ENCODE data around the gene C19orf25. TPM values are rescaled to one million over a fixed set of nuclear protein-coding genes. Genes with fewer than 3 reads are reported as not detected.

Gene C19orf25
- polyA plus RNA-seq, 1 donor from 2014 or later, result 80.2 TPM

DNA sequence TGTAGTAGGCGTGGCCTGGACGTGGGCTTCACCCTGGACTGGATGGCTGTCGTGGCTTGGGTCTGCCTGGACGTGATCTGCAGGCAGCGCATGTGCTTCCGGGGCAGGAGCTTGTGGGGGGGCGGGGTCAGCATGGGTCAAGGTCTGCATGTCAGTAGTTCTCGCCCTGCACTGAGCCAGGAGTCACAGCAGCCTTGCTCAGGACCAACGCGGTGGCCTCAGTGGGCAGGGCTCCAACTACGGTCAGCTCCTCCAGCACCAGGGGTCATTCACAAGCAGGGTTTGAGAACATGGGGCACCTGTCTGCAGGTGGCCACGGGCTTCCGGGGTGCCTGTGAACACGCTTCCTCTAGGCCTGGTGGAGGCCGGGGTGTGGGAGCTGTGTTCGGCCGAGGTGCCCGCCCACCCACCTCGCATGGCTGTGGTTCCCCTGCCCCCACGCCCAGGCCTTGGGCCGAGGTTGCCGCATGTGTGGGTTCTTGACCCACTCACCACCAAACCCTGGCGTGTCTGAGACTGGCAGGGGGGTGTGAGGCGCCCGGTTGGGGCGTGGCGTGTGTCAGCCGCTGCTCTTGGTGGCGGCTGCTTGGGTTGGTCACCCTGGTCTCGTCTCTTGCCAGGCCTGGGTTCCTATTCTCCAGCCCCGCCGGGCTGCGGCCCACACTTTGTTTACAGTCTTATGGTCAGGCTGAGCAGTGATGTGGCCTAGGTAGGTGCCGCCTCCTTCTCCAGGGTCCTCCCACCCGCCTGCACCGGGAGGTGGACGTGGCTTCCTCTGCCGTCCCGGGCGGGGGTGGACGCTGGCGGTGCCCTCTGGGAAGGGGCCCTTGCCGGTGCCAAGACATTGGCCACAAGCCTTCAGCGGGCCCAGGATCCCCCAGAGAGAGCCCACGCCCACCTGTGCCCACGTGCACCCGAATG lies 45.6 kb downstream of the C19orf25 start:
- Histone ChIP-seq H3K4me3 (ENCODE audit: low read length) (no peak overlapping the region), H3K4me2 (ENCODE audit: low read length) (no peak overlapping the region), H3K9me3 (ENCODE audit: low read length) (no peaks in the 10 kb centered on the region), H3K27ac (ENCODE audit: low read length) (no peak overlapping the region), H4K20me1 (ENCODE audit: insufficient read depth) (no peaks in the 10 kb centered on the region), H2AFZ (ENCODE audit: low read depth, low read length) (no peak overlapping the region), H3K79me2 (replicated peaks; ENCODE audit: insufficient read depth, low read length) (no peaks in the 10 kb centered on the region), H3K9ac (ENCODE audit: low read length) (no peak overlapping the region), H3K36me3 (ENCODE audit: insufficient read depth, low read length) (no peaks in the 10 kb centered on the region), H3K27me3 (ENCODE audit: insufficient read depth, low read depth, low read length) (no peaks in the 10 kb centered on the region), H3F3A (ENCODE audit: insufficient read depth, low read length, poor library complexity, severe bottlenecking) (peaks cover 4% of the 10 kb centered on the region), H3K9me2 (ENCODE audit: insufficient read depth, low read length) (no peaks in the 10 kb centered on the region)
- TF ChIP-seq TAF1 (IDR thresholded peaks at IDR 0.05; ENCODE audit: low read depth) (no peak), SMC3 (conservative IDR thresholded peaks at IDR 0.05; ENCODE audit: poor library complexity) (no peak), POLR2AphosphoS5 (IDR thresholded peaks at IDR 0.05) (no peak), RAD21 (conservative IDR thresholded peaks at IDR 0.05) (no peak), EP300 (conservative IDR thresholded peaks at IDR 0.05; ENCODE audit: poor library complexity, severe bottlenecking) (no peak), MXI1 (conservative IDR thresholded peaks at IDR 0.05; ENCODE audit: poor library complexity, severe bottlenecking) (no peak), EZH2 (IDR thresholded peaks at IDR 0.05; ENCODE audit: borderline replicate concordance, insufficient read depth, low read length, poor library complexity, severe bottlenecking) (no peak)
- TF ChIP-seq, protein P1, sequence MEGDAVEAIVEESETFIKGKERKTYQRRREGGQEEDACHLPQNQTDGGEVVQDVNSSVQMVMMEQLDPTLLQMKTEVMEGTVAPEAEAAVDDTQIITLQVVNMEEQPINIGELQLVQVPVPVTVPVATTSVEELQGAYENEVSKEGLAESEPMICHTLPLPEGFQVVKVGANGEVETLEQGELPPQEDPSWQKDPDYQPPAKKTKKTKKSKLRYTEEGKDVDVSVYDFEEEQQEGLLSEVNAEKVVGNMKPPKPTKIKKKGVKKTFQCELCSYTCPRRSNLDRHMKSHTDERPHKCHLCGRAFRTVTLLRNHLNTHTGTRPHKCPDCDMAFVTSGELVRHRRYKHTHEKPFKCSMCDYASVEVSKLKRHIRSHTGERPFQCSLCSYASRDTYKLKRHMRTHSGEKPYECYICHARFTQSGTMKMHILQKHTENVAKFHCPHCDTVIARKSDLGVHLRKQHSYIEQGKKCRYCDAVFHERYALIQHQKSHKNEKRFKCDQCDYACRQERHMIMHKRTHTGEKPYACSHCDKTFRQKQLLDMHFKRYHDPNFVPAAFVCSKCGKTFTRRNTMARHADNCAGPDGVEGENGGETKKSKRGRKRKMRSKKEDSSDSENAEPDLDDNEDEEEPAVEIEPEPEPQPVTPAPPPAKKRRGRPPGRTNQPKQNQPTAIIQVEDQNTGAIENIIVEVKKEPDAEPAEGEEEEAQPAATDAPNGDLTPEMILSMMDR (IDR thresholded peaks at IDR 0.05; ENCODE audit: poor library complexity, severe bottlenecking), result no peak
- TF ChIP-seq, protein P2, sequence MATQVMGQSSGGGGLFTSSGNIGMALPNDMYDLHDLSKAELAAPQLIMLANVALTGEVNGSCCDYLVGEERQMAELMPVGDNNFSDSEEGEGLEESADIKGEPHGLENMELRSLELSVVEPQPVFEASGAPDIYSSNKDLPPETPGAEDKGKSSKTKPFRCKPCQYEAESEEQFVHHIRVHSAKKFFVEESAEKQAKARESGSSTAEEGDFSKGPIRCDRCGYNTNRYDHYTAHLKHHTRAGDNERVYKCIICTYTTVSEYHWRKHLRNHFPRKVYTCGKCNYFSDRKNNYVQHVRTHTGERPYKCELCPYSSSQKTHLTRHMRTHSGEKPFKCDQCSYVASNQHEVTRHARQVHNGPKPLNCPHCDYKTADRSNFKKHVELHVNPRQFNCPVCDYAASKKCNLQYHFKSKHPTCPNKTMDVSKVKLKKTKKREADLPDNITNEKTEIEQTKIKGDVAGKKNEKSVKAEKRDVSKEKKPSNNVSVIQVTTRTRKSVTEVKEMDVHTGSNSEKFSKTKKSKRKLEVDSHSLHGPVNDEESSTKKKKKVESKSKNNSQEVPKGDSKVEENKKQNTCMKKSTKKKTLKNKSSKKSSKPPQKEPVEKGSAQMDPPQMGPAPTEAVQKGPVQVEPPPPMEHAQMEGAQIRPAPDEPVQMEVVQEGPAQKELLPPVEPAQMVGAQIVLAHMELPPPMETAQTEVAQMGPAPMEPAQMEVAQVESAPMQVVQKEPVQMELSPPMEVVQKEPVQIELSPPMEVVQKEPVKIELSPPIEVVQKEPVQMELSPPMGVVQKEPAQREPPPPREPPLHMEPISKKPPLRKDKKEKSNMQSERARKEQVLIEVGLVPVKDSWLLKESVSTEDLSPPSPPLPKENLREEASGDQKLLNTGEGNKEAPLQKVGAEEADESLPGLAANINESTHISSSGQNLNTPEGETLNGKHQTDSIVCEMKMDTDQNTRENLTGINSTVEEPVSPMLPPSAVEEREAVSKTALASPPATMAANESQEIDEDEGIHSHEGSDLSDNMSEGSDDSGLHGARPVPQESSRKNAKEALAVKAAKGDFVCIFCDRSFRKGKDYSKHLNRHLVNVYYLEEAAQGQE (IDR thresholded peaks at IDR 0.05; ENCODE audit: borderline replicate concordance), result no peak

DNA sequence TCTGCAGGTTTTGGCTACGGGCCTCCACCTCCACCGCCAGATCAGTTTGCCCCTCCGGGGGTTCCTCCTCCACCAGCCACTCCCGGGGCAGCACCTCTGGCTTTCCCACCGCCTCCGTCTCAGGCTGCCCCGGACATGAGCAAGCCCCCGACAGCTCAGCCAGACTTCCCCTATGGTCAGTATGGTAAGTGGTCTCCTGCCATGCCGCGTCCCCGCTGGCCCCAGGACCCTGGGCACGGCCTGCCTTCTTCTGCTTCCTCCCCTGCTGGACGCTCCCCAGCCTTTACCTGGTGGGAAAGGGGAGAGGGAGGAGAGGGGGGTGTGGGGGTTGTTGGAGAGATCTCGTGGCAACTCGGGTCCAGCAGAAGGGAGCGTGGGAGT lies 46.5 kb downstream of the C19orf25 start:
- H3K27me3 ChIP-seq (ENCODE audit: insufficient read depth, low read depth, low read length), result no peaks in the 10 kb centered on the region
- H2AFZ ChIP-seq (ENCODE audit: low read depth, low read length), result no peak overlapping the region
- H3K4me2 ChIP-seq (ENCODE audit: low read length), result no peak overlapping the region
- no peak overlapping the region for H3K27ac ChIP-seq (ENCODE audit: low read length)
- H3K4me3 ChIP-seq (ENCODE audit: low read length), result no peak overlapping the region
- no peaks in the 10 kb centered on the region for H4K20me1 ChIP-seq (ENCODE audit: insufficient read depth)
- TF ChIP-seq, protein P2 (IDR thresholded peaks at IDR 0.05; ENCODE audit: borderline replicate concordance), result no peak
- TF ChIP-seq EP300 (conservative IDR thresholded peaks at IDR 0.05; ENCODE audit: poor library complexity, severe bottlenecking) (no peak), SMC3 (conservative IDR thresholded peaks at IDR 0.05; ENCODE audit: poor library complexity) (no peak), EZH2 (IDR thresholded peaks at IDR 0.05; ENCODE audit: borderline replicate concordance, insufficient read depth, low read length, poor library complexity, severe bottlenecking) (no peak), MXI1 (conservative IDR thresholded peaks at IDR 0.05; ENCODE audit: poor library complexity, severe bottlenecking) (no peak), POLR2AphosphoS5 (IDR thresholded peaks at IDR 0.05) (no peak), TAF1 (IDR thresholded peaks at IDR 0.05; ENCODE audit: low read depth) (no peak), RAD21 (conservative IDR thresholded peaks at IDR 0.05) (no peak)
- TF ChIP-seq, protein P1 (IDR thresholded peaks at IDR 0.05; ENCODE audit: poor library complexity, severe bottlenecking), result no peak
- no peak overlapping the region for H3K9ac ChIP-seq (ENCODE audit: low read length)
- H3K9me3 ChIP-seq (ENCODE audit: low read length), result no peaks in the 10 kb centered on the region
- H3K9me2 ChIP-seq (ENCODE audit: insufficient read depth, low read length), result no peaks in the 10 kb centered on the region
- no peaks in the 10 kb centered on the region for H3K36me3 ChIP-seq (ENCODE audit: insufficient read depth, low read length)
- H3F3A ChIP-seq (ENCODE audit: insufficient read depth, low read length, poor library complexity, severe bottlenecking), result no peaks in the 10 kb centered on the region
- no peaks in the 10 kb centered on the region for H3K79me2 ChIP-seq (replicated peaks; ENCODE audit: insufficient read depth, low read length)
